HepG2 (cell line): ENCODE measurements around the gene SLCO1B1. TPM values are rescaled to one million over a fixed set of nuclear protein-coding genes. Genes with fewer than 3 reads are reported as not detected.

Experiments used
- ATAC-seq: fragments of 200-7000 bp; cut with Tn5 transposase; 3 replicates; pipeline ENCODE4 v1.9.1; 2020; ENCODE audit warnings: mild to moderate bottlenecking, moderate library complexity
- BruUV-seq: library from RNA; stranded (reverse); fragments of 400-500 nt; replicated peaks from 2 replicates; lab custom pipeline; 2021; lab: Mats Ljungman, UMichigan
- CTCF ChIA-PET: fragments of 300-600 bp; formaldehyde crosslinking; extraction: SDS; loops from one replicate; lab custom pipeline; 2021; ENCODE audit warnings: low total read pairs, inconsistent platforms, low intra/inter-chr PET ratio; lab: Yijun Ruan, JAX
- POLR2A ChIA-PET: fragments of 350-600 bp; sonication (Branson Sonifier 250); formaldehyde crosslinking; loops from one replicate; lab custom pipeline; 2020; ENCODE audit warnings: antibody characterized with exemption, inconsistent platforms; lab: Yijun Ruan, JAX
- DNase-seq: peaks from one replicate; pipeline ENCODE4 v3.0.0-alpha.2; 2015; ENCODE audit warnings: low spot score
- FAIRE-seq: peaks from 3 replicates; lab custom pipeline; 2011; peaks lifted over from hg19 to GRCh38; lab: Jason Lieb, UNC
- H2AFZ ChIP-seq: one replicate; pipeline ENCODE4 v1.6.1; 2011; ENCODE audit warnings: low read length, inconsistent platforms
- H3K27ac ChIP-seq: fragments of 300-600 bp; 3 replicates; pipeline ENCODE4 v1.8.0; 2011; ENCODE audit warnings: mixed run types, mild to moderate bottlenecking, mixed read lengths, low read length, inconsistent platforms; ENCODE audit not compliant: insufficient read depth; ENCODE audit errors: extremely low read length
- H3K27me3 ChIP-seq, 2 experiments: fragments of 200-600 bp in 1 of 2; 2 replicates in 1 of 2; 3 replicates in 1 of 2; pipeline versions ENCODE4 v1.6.0 to v1.8.0; 2011; ENCODE audit warnings: low read length in 2 of 2, mild to moderate bottlenecking in 2 of 2, moderate library complexity in 2 of 2, inconsistent platforms in 1 of 2; ENCODE audit not compliant: insufficient read depth in 2 of 2, control insufficient read depth in 1 of 2
- H3K36me3 ChIP-seq, 2 experiments: fragments of 200-600 bp in 1 of 2; replicated peaks in 1 of 2; 2 replicates in 1 of 2; 3 replicates in 1 of 2; pipeline versions ENCODE4 v1.5.1 to v1.8.0; 2011; ENCODE audit warnings: low read length in 2 of 2, inconsistent platforms in 1 of 2; ENCODE audit not compliant: insufficient read depth in 2 of 2, control insufficient read depth in 1 of 2
- H3K4me1 ChIP-seq: 2 replicates; pipeline ENCODE4 v1.5.1; 2012; ENCODE audit warnings: low read length, inconsistent platforms; ENCODE audit not compliant: insufficient read depth
- H3K4me2 ChIP-seq: 2 replicates; pipeline ENCODE4 v1.6.0; 2011; ENCODE audit warnings: low read depth, low read length, inconsistent platforms
- H3K4me3 ChIP-seq, 3 experiments: fragments of 200-600 bp in 1 of 3; sonication (generic), shearing (Covaris generic) in 1 of 3; replicated peaks in 1 of 3; 2 replicates each; pipeline ENCODE4 v1.5.1; 2011 to 2016; ENCODE audit warnings: low read length in 3 of 3, inconsistent platforms in 2 of 3, low read depth in 2 of 3, mild to moderate bottlenecking in 2 of 3, control low read depth in 1 of 3, mixed read lengths in 1 of 3; ENCODE audit not compliant: insufficient read depth in 1 of 3
- H3K79me2 ChIP-seq: one replicate; pipeline ENCODE4 v1.6.1; 2011; ENCODE audit warnings: low read length, inconsistent platforms; ENCODE audit not compliant: insufficient read depth
- H3K9ac ChIP-seq: 2 replicates; pipeline ENCODE4 v1.6.0; 2011; ENCODE audit warnings: mild to moderate bottlenecking, low read depth, low read length, inconsistent platforms; ENCODE audit not compliant: insufficient read depth
- H3K9me3 ChIP-seq: 2 replicates; pipeline ENCODE4 v1.5.1; 2012; ENCODE audit warnings: mild to moderate bottlenecking, low read length
- H4K20me1 ChIP-seq: 2 replicates; pipeline ENCODE4 v1.6.0; 2011; ENCODE audit warnings: inconsistent platforms, mild to moderate bottlenecking, low read length, moderate library complexity; ENCODE audit not compliant: insufficient read depth
- FOXK2 ChIP-seq: fragments of 450-650 bp; IDR thresholded peaks from 2 replicates; pipeline ENCODE4 v1.6.1; 2016
- GFI1 ChIP-seq: sonication (generic); formaldehyde crosslinking; IDR thresholded peaks from 2 replicates; pipeline ENCODE4 v1.5.0; 2020; ENCODE audit warnings: missing genetic modification reagents, mild to moderate bottlenecking, borderline replicate concordance
- NKX3-1 ChIP-seq: sonication (generic); formaldehyde crosslinking; IDR thresholded peaks from 2 replicates; pipeline ENCODE4 v1.5.0; 2020; ENCODE audit warnings: missing genetic modification reagents
- RAD51 ChIP-seq: fragments of 450-650 bp; IDR thresholded peaks from 2 replicates; pipeline ENCODE4 v1.6.1; 2016; ENCODE audit warnings: borderline replicate concordance
- RELA ChIP-seq: sonication (generic); formaldehyde crosslinking; IDR thresholded peaks from 2 replicates; pipeline ENCODE4 v1.4.0; 2020; ENCODE audit warnings: missing genetic modification reagents
- SNAPC5 ChIP-seq: sonication (generic); formaldehyde crosslinking; IDR thresholded peaks from 2 replicates; pipeline ENCODE4 v1.8.1; 2023; ENCODE audit warnings: mild to moderate bottlenecking, missing genetic modification reagents, borderline replicate concordance
- ZSCAN30 ChIP-seq: sonication (generic); formaldehyde crosslinking; IDR thresholded peaks from 2 replicates; pipeline ENCODE4 v1.5.0; 2020; ENCODE audit warnings: mild to moderate bottlenecking, missing genetic modification reagents
- WGBS: methylation state at CpG from one replicate; pipeline ENCODE4 v1.1.6; 2017; ENCODE audit warnings: low lambda C conversion rate; 5-methylcytosine and 5-hydroxymethylcytosine counted together
- in situ Hi-C: cut with HindIII; loops from 2 replicates; pipeline ENCODE4 v1.10.0; 2017; ENCODE audit warnings: low pct_unique_long_range_greater_than_20kb; ENCODE audit not compliant: extremely low pct_ligation_motif_present
- intact Hi-C: fragments of 100-400 bp; cut with micrococcal nuclease; formaldehyde crosslinking; loops from one replicate; pipeline ENCODE4 v1.10.0; 2022; ENCODE audit not compliant: unreplicated experiment
- polyA plus RNA-seq, 8 experiments: library from polyadenylated mRNA; depleted of rRNA in 3 of 8; stranded (reverse) in 7 of 8; unstranded in 1 of 8; fragments of >200 nt; fragmentation: Illumina TruSeq in 4 of 8; extraction: Trizol in 4 of 8; gene quantifications; 2 replicates each; pipeline versions ENCODE4 v1.2.1 to v1.2.3, GENCODE V29; 2011 to 2016; ENCODE audit warnings: low read depth in 4 of 8, missing spikeins in 1 of 8, mixed read lengths in 1 of 8; ENCODE audit not compliant: insufficient read depth in 1 of 8
- total RNA-seq, 5 experiments: library from RNA; depleted of rRNA; stranded (reverse); fragments of >200 nt; fragmentation: Illumina TruSeq; extraction: Trizol; gene quantifications; 2 replicates each; pipeline ENCODE4 v1.2.3, GENCODE V29; 2016; ENCODE audit warnings: low read depth in 1 of 5
- TF ChIP-seq, protein P1 (sequence below): IDR thresholded peaks from 2 replicates; pipeline ENCODE4 v1.6.1; 2018; ENCODE audit warnings: missing genetic modification reagents, mild to moderate bottlenecking, missing compliant biosample characterization
- TF ChIP-seq, protein P2 (sequence below): sonication (generic); formaldehyde crosslinking; IDR thresholded peaks from 2 replicates; pipeline ENCODE4; 2020; ENCODE audit warnings: missing genetic modification reagents, mild to moderate bottlenecking, borderline replicate concordance

SLCO1B1 gene
- total and polyA plus RNA-seq, 2 of the 13 experiments (the other 11 are each of a cell fraction or from before 2014, with no cell fraction given): not detected

GRCh38 chr12:21172079-21172478 is 41.1 kb downstream of the SLCO1B1 start:
- POLR2A ChIA-PET: no interaction called here
- in situ Hi-C loops: no loop called here
- 0% methylated on average over 1 of the region's 1 CpG for WGBS

DNA sequence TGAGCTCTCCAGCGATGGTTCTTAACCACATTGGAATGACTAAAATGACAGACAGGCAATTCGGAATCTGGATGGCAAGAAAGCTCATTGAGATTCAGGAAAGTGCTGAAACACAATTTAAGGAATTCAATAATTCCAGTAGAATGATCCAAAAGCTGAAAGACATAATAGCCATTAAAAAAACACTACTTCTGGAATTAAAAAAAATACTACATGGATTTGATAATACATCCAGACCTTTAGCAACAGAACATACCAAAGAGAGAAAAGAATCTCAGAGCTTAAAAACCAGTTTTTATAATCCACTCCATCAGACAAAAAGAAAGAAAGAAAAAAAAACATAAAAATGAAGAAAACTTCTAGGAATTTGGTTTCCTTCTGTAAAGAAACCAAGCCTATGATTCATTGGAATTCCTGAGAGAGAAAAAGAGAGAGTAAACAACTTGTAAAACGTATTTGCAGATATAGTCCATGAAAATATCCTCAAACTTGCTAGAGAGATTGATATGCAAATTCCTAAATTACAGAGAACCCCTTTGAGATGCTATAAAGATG is 52.8 kb downstream of the SLCO1B1 start:
- ChIA-PET CTCF (no interaction called here), POLR2A (no interaction called here)
- Histone ChIP-seq H3K4me2 (no peak overlapping the region), H3K27me3 (no peaks in the 10 kb centered on the region; a peak in 1 of 5 replicates), H3K36me3 (no peaks in the 10 kb centered on the region), H3K4me1 (no peaks in the 10 kb centered on the region), H3K4me3 (no peak overlapping the region), H3K9me3 (no peaks in the 10 kb centered on the region), H3K27ac (no peak overlapping the region), H3K79me2 (no peaks in the 10 kb centered on the region), H4K20me1 (no peaks in the 10 kb centered on the region), H3K9ac (no peak overlapping the region), H2AFZ (no peak overlapping the region)
- no TSS peak for BruUV-seq
- intact Hi-C loops (no loop called here), in situ Hi-C loops (no loop called here)
- no peak for DNase-seq
- no peak for ATAC-seq
- FAIRE-seq: no peak
- WGBS: 0% methylated on average over 3 of the region's 3 CpGs
- TF ChIP-seq GFI1 (no peak), RAD51 (no peak), ZSCAN30 (no peak), SNAPC5 (CRISPR knock-in tag) (no peak), RELA (CRISPR knock-in tag) (no peak), NKX3-1 (CRISPR knock-in tag) (no peak)
- TF ChIP-seq, protein P1, sequence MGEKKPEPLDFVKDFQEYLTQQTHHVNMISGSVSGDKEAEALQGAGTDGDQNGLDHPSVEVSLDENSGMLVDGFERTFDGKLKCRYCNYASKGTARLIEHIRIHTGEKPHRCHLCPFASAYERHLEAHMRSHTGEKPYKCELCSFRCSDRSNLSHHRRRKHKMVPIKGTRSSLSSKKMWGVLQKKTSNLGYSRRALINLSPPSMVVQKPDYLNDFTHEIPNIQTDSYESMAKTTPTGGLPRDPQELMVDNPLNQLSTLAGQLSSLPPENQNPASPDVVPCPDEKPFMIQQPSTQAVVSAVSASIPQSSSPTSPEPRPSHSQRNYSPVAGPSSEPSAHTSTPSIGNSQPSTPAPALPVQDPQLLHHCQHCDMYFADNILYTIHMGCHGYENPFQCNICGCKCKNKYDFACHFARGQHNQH: no peak

More at GRCh38 chr12:21172079-21172478, 41.1 kb downstream of the SLCO1B1 start:
- no peaks in the 10 kb centered on the region for H3K4me1 ChIP-seq
- no peak overlapping the region for H3K4me3 ChIP-seq
- CTCF ChIA-PET: no interaction called here
- H3K9ac ChIP-seq: no peak overlapping the region
- H3K36me3 ChIP-seq: no peaks in the 10 kb centered on the region
- no peaks in the 10 kb centered on the region for H3K79me2 ChIP-seq
- H3K4me2 ChIP-seq: no peak overlapping the region
- FAIRE-seq: no peak
- no peak overlapping the region for H3K27ac ChIP-seq
- no peaks in the 10 kb centered on the region for H3K9me3 ChIP-seq
- H4K20me1 ChIP-seq: no peaks in the 10 kb centered on the region
- intact Hi-C loops: loop anchor here (10.0 kb wide), 1 partner anchor 347 kb away; no protein-coding TSS in a partner anchor
- BruUV-seq: no TSS peak
- TF ChIP-seq, protein P2, sequence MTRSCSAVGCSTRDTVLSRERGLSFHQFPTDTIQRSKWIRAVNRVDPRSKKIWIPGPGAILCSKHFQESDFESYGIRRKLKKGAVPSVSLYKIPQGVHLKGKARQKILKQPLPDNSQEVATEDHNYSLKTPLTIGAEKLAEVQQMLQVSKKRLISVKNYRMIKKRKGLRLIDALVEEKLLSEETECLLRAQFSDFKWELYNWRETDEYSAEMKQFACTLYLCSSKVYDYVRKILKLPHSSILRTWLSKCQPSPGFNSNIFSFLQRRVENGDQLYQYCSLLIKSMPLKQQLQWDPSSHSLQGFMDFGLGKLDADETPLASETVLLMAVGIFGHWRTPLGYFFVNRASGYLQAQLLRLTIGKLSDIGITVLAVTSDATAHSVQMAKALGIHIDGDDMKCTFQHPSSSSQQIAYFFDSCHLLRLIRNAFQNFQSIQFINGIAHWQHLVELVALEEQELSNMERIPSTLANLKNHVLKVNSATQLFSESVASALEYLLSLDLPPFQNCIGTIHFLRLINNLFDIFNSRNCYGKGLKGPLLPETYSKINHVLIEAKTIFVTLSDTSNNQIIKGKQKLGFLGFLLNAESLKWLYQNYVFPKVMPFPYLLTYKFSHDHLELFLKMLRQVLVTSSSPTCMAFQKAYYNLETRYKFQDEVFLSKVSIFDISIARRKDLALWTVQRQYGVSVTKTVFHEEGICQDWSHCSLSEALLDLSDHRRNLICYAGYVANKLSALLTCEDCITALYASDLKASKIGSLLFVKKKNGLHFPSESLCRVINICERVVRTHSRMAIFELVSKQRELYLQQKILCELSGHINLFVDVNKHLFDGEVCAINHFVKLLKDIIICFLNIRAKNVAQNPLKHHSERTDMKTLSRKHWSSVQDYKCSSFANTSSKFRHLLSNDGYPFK (CRISPR knock-in tag): no peak
- TF ChIP-seq FOXK2: no peak
- ATAC-seq: no peak
- no peaks in the 10 kb centered on the region for H3K27me3 ChIP-seq
- no peak for DNase-seq
- no peak overlapping the region for H2AFZ ChIP-seq
